Vagina (tissue), 2 donors: ENCODE data around the gene GAN. TPM values are rescaled to one million over a fixed set of nuclear protein-coding genes. Genes with fewer than 3 reads are reported as not detected.

Source experiments
- DNase-seq, 2 donors: peaks; one replicate each; pipeline ENCODE4 v3.0.0-alpha.2; 2017; ENCODE audit errors: extremely low spot score in 2 of 2
- H3K27ac ChIP-seq: fragments of 200-600 bp; sonication (generic); one replicate; pipeline ENCODE4 v1.5.1; 2019
- H3K27me3 ChIP-seq: fragments of 200-600 bp; sonication (generic); one replicate; pipeline ENCODE4 v1.5.1; 2019
- H3K36me3 ChIP-seq, 2 donors: fragments of 200-600 bp; sonication (generic); one replicate each; pipeline ENCODE4 v1.5.1; 2017 to 2019
- H3K4me1 ChIP-seq: fragments of 200-600 bp; sonication (generic); one replicate; pipeline ENCODE4 v1.5.1; 2019
- H3K4me3 ChIP-seq, 2 donors: fragments of 200-600 bp; sonication (generic); 1 replicate in 1 of 2; 2 replicates in 1 of 2; pipeline ENCODE4 v1.5.1; 2016 to 2019
- H3K9me3 ChIP-seq: fragments of 200-600 bp; sonication (generic); one replicate; pipeline ENCODE4 v1.5.1; 2019
- CTCF ChIP-seq, 3 experiments: fragments of 450-650 bp in 2 of 3; fragments of 200-600 bp in 1 of 3; sonication (generic) in 1 of 3; IDR thresholded peaks; one replicate each; pipeline ENCODE4 v1.5.1; 2017 to 2019; ENCODE audit warnings: antibody characterized with exemption in 3 of 3, mild to moderate bottlenecking in 2 of 3, moderate library complexity in 2 of 3
- POLR2A ChIP-seq, 2 donors: fragments of 450-650 bp; IDR thresholded peaks; one replicate each; pipeline ENCODE4 v1.6.1; 2017; ENCODE audit warnings: antibody characterized with exemption in 2 of 2, mild to moderate bottlenecking in 2 of 2, moderate library complexity in 2 of 2
- POLR2AphosphoS5 ChIP-seq, 2 donors: sonication (generic); formaldehyde crosslinking; IDR thresholded peaks; one replicate each; pipeline ENCODE4 v1.9.0; 2017; ENCODE audit warnings: antibody characterized with exemption in 2 of 2, mild to moderate bottlenecking in 2 of 2, low read depth in 1 of 2; ENCODE audit not compliant: insufficient read depth in 1 of 2
- intact Hi-C: fragments of 100-400 bp; cut with DNase I; formaldehyde crosslinking; loops from one replicate; pipeline ENCODE4 v1.15.1; 2023
- total RNA-seq: library from RNA; depleted of rRNA; stranded (reverse); fragments of >200 nt; gene quantifications from one replicate; pipeline ENCODE4 v1.2.3, GENCODE V29; 2016

GAN gene
- total RNA-seq, 1 donor from 2014 or later = 20.9 TPM

- Histone ChIP-seq H3K4me3 (no peak overlapping the region), H3K9me3 (no peaks in the 10 kb centered on the region), H3K4me1 (no peaks in the 10 kb centered on the region), H3K27me3 (no peaks in the 10 kb centered on the region), H3K36me3 (peaks cover 0 to 14% of the 10 kb centered on the region in 2 donors), H3K27ac (no peak overlapping the region)
- DNase-seq = peak in 1 of 2 donors; percentile 60
- TF ChIP-seq POLR2A (IDR thresholded peaks at IDR 0.05) (no peak), POLR2AphosphoS5 (IDR thresholded peaks at IDR 0.05; ENCODE audit: insufficient read depth in 1 of 2, low read depth in 1 of 2) (no peak), CTCF (IDR thresholded peaks at IDR 0.05) (no peak)
- intact Hi-C loops = no loop called here
Observed at GRCh38 chr16:81394416-81394815, 79.7 kb downstream of the GAN start.

DNA sequence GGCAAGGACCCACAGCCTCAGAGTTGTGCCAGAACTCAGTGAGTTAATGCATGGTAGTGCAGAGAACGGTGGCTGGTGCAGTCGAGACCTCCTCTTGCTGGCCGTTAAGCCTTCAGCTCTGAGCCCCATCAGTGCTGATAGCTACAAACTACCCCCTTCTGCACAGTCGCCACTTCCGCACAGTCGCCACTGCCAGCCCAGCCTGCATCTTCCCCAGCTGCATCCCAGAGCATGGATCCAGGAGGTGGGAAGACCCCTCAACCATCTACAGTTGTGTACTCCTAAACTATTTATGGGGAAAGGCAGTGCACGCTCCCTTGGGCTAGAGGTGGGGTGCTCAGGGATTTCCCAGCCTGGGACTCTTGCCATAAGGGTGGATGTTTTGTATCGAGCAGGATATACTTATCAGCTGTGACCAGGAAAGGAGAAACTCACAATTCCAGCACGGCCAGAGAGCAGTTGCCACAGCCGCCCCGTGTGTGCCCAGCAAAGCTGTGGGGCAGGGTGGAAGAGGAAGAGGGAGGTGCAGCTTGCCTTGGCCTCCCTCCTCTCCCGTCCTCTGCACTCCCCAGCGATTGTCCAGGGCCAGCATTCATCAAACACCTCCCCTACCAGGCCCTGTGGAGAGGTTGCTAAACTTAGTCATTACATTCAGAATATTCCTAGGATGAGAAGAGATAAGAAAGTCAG lies 80.3 kb downstream of the GAN start:
- Histone ChIP-seq H3K4me3 (no peak overlapping the region), H3K4me1 (no peaks in the 10 kb centered on the region), H3K27me3 (no peaks in the 10 kb centered on the region), H3K27ac (peak overlapping the region; percentile 27), H3K9me3 (no peaks in the 10 kb centered on the region), H3K36me3 (peaks cover 0 to 14% of the 10 kb centered on the region in 2 donors)
- intact Hi-C loops = no loop called here
- TF ChIP-seq CTCF (IDR thresholded peaks at IDR 0.05) (no peak), POLR2AphosphoS5 (IDR thresholded peaks at IDR 0.05; ENCODE audit: insufficient read depth in 1 of 2, low read depth in 1 of 2) (no peak), POLR2A (IDR thresholded peaks at IDR 0.05) (no peak)
- DNase-seq = peak in 1 of 2 donors; percentile 70

GRCh38 chr16:81397058-81397878 lies 82.5 kb downstream of the GAN start:
- Histone ChIP-seq H3K27me3 (no peaks in the 10 kb centered on the region), H3K27ac (no peak overlapping the region), H3K9me3 (no peaks in the 10 kb centered on the region), H3K36me3 (no peaks in the 10 kb centered on the region), H3K4me3 (no peak overlapping the region), H3K4me1 (no peaks in the 10 kb centered on the region)
- no peak for TF ChIP-seq POLR2AphosphoS5 (IDR thresholded peaks at IDR 0.05; ENCODE audit: insufficient read depth in 1 of 2, low read depth in 1 of 2)
- no peak for TF ChIP-seq CTCF (IDR thresholded peaks at IDR 0.05)
- TF ChIP-seq POLR2A (IDR thresholded peaks at IDR 0.05) = no peak
- intact Hi-C loops = no loop called here
- peak in 1 of 2 donors; percentile 70 for DNase-seq

DNA sequence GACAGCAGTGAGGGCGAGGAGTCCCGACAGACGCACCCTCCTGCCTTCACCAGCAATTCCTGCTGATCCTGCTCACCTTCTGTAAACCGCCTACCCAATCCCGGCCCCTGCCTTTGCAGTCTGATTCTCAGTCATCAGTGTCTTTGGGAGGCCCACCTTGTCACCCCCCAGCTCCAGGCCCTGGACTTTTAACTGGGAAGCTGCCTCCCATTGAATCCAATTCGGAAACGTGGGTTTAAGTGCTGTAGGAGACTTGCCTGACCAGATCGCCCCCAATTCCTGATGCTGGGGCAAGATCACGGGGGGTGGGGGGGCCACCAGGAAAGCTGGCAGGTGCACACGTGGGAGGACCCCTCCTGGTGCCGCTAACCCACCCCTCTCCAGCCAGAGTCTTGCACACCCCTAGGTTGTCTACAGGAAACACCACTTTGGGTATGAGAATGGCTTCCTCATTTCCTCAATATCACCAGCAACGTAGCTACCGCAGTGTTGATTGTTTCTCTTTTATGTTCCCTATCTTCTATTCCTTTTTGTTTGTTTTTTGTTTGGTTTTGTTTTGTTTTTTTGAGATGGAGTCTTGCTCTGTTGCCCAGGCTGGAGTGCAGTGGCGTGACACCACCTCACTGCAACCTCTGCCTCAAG lies 83.2 kb downstream of the GAN start:
- intact Hi-C loops = no loop called here
- Histone ChIP-seq H3K4me3 (no peak overlapping the region), H3K27ac (no peak overlapping the region), H3K36me3 (no peaks in the 10 kb centered on the region), H3K9me3 (no peaks in the 10 kb centered on the region), H3K27me3 (no peaks in the 10 kb centered on the region), H3K4me1 (no peaks in the 10 kb centered on the region)
- DNase-seq = no peak
- no peak for TF ChIP-seq CTCF (IDR thresholded peaks at IDR 0.05)
- TF ChIP-seq POLR2A (IDR thresholded peaks at IDR 0.05) = no peak
- no peak for TF ChIP-seq POLR2AphosphoS5 (IDR thresholded peaks at IDR 0.05; ENCODE audit: insufficient read depth in 1 of 2, low read depth in 1 of 2)
